Stimulated activated CD4-positive, alpha-beta T cell treated with anti-CD3 and anti-CD28 coated beads, TNF-alpha, amount 100 ng/mL, for 4 hours (primary cell): ENCODE results near the gene BBIP1.

Experiments
- DNase-seq, 3 experiments: peaks; one replicate each; pipeline ENCODE4 v3.0.0-alpha.2; 2020; ENCODE audit warnings: low read depth in 3 of 3

The BBIP1 gene

GRCh38 chr10:110863956-110864355 is 55.0 kb downstream of the BBIP1 start:
- DNase-seq: no peak

GRCh38 chr10:110863361-110863760 is 55.6 kb downstream of the BBIP1 start:
- no peak for DNase-seq

GRCh38 chr10:110862961-110863360 is 56.0 kb downstream of the BBIP1 start:
- DNase-seq: no peak

- no peak for DNase-seq
These were observed 56.9 kb downstream of the BBIP1 start for GRCh38 chr10:110861930-110862649.

- no peak for DNase-seq
These were observed 57.5 kb downstream of the BBIP1 start for GRCh38 chr10:110861476-110861875.

GRCh38 chr10:110860576-110861241 is 58.3 kb downstream of the BBIP1 start:
- DNase-seq: peak in 1 of 3 experiments; percentile 23

GRCh38 chr10:110859973-110860376 is 59.0 kb downstream of the BBIP1 start:
- DNase-seq: no peak

- no peak for DNase-seq
These were observed 59.6 kb downstream of the BBIP1 start for GRCh38 chr10:110859206-110859972.

GRCh38 chr10:110858297-110858934 is 60.6 kb downstream of the BBIP1 start:
- DNase-seq: no peak

- no peak for DNase-seq
These were observed 61.5 kb downstream of the BBIP1 start for GRCh38 chr10:110857265-110858171.

GRCh38 chr10:110853921-110854605 is 64.9 kb downstream of the BBIP1 start:
- DNase-seq: no peak

- DNase-seq: no peak
These were observed 66.0 kb downstream of the BBIP1 start for GRCh38 chr10:110852947-110853346.

GRCh38 chr10:110852255-110852896 is 66.6 kb downstream of the BBIP1 start:
- DNase-seq: no peak

- DNase-seq: no peak
These were observed 67.9 kb downstream of the BBIP1 start for GRCh38 chr10:110851020-110851612.

GRCh38 chr10:110850099-110850498 is 68.9 kb downstream of the BBIP1 start:
- DNase-seq: no peak
